ENCODE measurements around the gene SPATA13.

- TF ChIP-seq EP300 (IDR thresholded peaks at IDR 0.05; ENCODE audit: borderline replicate concordance) (no peak), CEBPB (IDR thresholded peaks at IDR 0.05) (no peak), RAD21 (IDR thresholded peaks at IDR 0.05; ENCODE audit: low read depth) (no peak), REST (IDR thresholded peaks at IDR 0.05; ENCODE audit: low read depth) (no peak), CREB1 (IDR thresholded peaks at IDR 0.05; ENCODE audit: low read depth) (no peak), TAF1 (IDR thresholded peaks at IDR 0.05; ENCODE audit: low read depth) (no peak), ZBTB7A (IDR thresholded peaks at IDR 0.05; ENCODE audit: low read depth) (no peak)
Measured at GRCh38 chr13:24176351-24177101, 16.0 kb downstream of the SPATA13 start.
